ENCODE measurements around the gene SLC6A7.

DNA sequence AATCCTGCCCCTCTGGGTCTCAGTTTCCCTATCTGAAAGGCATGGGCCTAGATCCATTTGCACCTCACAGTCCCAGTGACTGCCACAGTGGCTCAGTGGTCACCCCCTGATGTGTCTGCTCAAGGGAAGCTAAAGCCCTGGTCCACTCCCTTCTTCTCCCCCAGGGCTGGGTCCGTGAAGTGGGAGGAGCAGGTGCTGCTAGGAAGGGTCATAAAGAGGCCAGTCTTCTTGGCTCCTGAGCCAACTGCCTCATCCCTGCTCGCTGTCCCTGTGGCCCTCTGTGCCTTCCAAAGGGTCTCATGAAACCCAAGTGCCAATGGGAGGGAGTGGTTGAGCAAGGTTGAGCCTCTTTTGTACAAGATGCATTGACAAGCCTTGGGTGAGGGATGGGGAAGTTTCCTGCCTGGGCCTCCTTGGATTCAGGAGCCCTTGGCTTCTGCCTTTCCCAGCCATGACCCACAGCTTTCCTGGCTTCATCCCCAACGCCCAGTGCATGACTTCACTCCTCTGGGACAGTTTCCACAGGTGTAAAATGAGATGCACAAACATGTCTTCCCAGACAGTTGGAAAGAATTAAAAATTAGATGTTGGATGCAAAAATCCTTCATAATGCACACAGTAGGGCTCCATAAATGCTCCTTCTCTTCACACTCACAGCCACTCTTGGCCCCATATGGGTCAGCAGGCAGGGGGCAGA, 1.6 kb upstream of the SLC6A7 start:
- TF ChIP-seq, protein P1, sequence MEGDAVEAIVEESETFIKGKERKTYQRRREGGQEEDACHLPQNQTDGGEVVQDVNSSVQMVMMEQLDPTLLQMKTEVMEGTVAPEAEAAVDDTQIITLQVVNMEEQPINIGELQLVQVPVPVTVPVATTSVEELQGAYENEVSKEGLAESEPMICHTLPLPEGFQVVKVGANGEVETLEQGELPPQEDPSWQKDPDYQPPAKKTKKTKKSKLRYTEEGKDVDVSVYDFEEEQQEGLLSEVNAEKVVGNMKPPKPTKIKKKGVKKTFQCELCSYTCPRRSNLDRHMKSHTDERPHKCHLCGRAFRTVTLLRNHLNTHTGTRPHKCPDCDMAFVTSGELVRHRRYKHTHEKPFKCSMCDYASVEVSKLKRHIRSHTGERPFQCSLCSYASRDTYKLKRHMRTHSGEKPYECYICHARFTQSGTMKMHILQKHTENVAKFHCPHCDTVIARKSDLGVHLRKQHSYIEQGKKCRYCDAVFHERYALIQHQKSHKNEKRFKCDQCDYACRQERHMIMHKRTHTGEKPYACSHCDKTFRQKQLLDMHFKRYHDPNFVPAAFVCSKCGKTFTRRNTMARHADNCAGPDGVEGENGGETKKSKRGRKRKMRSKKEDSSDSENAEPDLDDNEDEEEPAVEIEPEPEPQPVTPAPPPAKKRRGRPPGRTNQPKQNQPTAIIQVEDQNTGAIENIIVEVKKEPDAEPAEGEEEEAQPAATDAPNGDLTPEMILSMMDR (conservative IDR thresholded peaks at IDR 0.05) = no peak
- TF ChIP-seq EZH2 (IDR thresholded peaks at IDR 0.05; ENCODE audit: low read depth) = no peak

Data from PC-9 (cell line).